ENCODE measurements around the gene HAPLN2. TPM values are rescaled to one million over a fixed set of nuclear protein-coding genes. Genes with fewer than 3 reads are reported as not detected.

The HAPLN2 gene
- total RNA-seq, 2 donors from 2014 or later, result 6.1 to 10.2 TPM

DNA sequence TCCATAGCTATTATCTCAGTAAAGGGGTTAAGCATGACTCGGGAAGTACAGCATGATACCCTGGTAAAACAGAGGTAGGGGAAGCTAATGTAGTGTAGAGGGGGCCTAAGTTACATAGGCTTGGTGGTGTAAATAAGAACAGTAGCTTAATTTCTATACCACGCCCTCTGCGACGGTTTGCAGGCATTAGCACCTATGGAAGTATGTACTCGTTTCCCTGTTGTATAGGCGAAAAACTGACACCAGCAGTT lies 28.1 kb upstream of the HAPLN2 start:
- Histone ChIP-seq H3K36me3 (no peaks in the 10 kb centered on the region), H3K4me1 (replicated peaks) (peaks cover 2% of the 10 kb centered on the region), H3K9me3 (no peaks in the 10 kb centered on the region), H3K27ac (peak overlapping the region; percentile 79 to 86), H3K4me3 (peak overlapping the region; percentile 74 to 80), H3K27me3 (replicated peaks; ENCODE audit: insufficient read depth) (no peaks in the 10 kb centered on the region)
- no peak for DNase-seq (ENCODE audit: low spot score)
- intact Hi-C loops (cut with DNase I), result no loop called here
- no peak for TF ChIP-seq POLR2AphosphoS5 (IDR thresholded peaks at IDR 0.05)
- no peak for TF ChIP-seq CTCF (IDR thresholded peaks at IDR 0.05)
- TF ChIP-seq POLR2A (IDR thresholded peaks at IDR 0.05), result no peak
- WGBS, result 14% methylated on average over 6 of the region's 6 CpGs

DNA sequence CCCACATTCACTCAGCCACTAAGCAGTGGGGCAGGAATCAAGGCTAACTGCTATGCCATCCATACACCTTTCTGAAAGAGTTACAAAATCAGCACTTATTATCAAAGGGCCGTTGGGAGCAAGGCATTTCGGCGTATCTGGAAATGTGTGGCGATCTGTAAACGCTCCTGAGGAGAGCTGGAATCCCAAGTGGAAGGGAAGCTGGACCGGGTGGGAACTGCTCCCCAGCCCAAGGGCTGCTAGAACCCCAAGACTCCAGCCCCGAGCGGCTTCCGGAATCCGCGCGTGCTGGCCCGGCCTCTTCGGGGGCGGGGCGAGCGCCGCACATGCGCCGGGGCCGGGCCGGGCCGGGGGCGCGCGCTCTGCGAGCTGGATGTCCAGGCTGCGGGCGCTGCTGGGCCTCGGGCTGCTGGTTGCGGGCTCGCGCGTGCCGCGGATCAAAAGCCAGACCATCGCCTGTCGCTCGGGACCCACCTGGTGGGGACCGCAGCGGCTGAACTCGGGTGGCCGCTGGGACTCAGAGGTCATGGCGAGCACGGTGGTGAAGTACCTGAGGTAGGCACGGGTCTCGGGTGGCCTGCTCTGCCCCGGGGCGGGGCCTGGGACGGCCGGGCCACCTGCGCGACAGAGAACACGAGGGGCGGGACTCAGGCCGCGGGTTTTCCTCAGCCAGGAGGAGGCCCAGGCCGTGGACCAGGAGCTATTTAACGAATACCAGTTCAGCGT lies 27.6 kb upstream of the HAPLN2 start, which contains the start of gene NAXE:
Gene NAXE, plus strand, starts transcription at position 345 of the 726 bp plus-strand sequence. Its CDS starts 29 bp downstream, at position 374.
- no peaks in the 10 kb centered on the region for H3K9me3 ChIP-seq
- no peaks in the 10 kb centered on the region for H3K27me3 ChIP-seq (replicated peaks; ENCODE audit: insufficient read depth)
- H3K36me3 ChIP-seq, result no peaks in the 10 kb centered on the region
- WGBS, result under 1% methylated on average over 59 of the region's 60 CpGs
- peak within 1 kb of the TSS; percentile 74 to 80 for H3K4me3 ChIP-seq
- intact Hi-C loops (cut with DNase I), result no loop called here
- DNase-seq (ENCODE audit: low spot score), result peak; percentile 68
- H3K27ac ChIP-seq, result peak within 1 kb of the TSS; percentile 79 to 86
- TF ChIP-seq POLR2A (IDR thresholded peaks at IDR 0.05) (peak; percentile 62), CTCF (IDR thresholded peaks at IDR 0.05) (no peak), POLR2AphosphoS5 (IDR thresholded peaks at IDR 0.05) (peak; percentile 57)
- peaks cover 2% of the 10 kb centered on the region for H3K4me1 ChIP-seq (replicated peaks)

DNA sequence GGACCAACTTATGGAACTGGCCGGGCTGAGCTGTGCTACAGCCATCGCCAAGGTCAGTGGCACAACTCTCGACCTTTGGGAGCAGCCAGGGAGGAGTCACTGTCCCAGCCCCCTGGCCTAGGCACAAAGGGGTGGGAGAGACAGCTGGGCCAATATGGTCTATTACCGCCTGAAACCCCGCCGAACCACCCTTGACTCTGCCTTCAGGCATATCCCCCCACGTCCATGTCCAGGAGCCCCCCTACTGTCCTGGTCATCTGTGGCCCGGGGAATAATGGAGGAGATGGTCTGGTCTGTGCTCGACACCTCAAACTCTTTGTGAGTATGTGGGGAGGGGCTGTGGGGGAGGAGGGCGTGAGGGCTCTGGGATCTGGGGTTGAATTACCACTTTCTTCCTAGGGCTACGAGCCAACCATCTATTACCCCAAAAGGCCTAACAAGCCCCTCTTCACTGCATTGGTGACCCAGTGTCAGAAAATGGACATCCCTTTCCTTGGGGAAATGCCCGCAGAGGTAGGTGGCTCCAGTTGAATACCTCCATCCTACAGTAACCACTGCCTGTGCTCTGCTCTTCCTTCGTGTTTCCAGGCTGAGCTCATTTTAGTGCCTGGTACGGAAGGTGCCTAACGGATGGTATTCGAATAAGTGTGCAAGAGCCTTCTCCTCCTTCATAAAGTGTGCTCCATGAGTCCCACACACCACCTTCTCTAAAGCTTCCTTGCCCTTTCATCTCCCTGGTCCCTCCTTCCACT lies 26.9 kb upstream of the HAPLN2 start:
- whole genome bisulfite sequencing, result 43% methylated on average over 16 of the region's 16 CpGs
- H3K4me1 ChIP-seq (replicated peaks), result peaks cover 2% of the 10 kb centered on the region
- intact Hi-C loops (cut with DNase I), result no loop called here

GRCh38 chr1:156592910-156593660 lies 26.1 kb upstream of the HAPLN2 start:
- no peaks in the 10 kb centered on the region for H3K9me3 ChIP-seq
- no peaks in the 10 kb centered on the region for H3K27me3 ChIP-seq (replicated peaks; ENCODE audit: insufficient read depth)
- H3K36me3 ChIP-seq, result no peaks in the 10 kb centered on the region
- peaks cover 2% of the 10 kb centered on the region for H3K4me1 ChIP-seq (replicated peaks)
- WGBS, result 73% methylated on average over 8 of the region's 8 CpGs
- no peak overlapping the region for H3K27ac ChIP-seq
- TF ChIP-seq CTCF (IDR thresholded peaks at IDR 0.05), result no peak
- TF ChIP-seq POLR2AphosphoS5 (IDR thresholded peaks at IDR 0.05), result no peak
- TF ChIP-seq POLR2A (IDR thresholded peaks at IDR 0.05), result no peak
- DNase-seq (ENCODE audit: low spot score), result no peak
- intact Hi-C loops (cut with DNase I), result no loop called here
- no peak overlapping the region for H3K4me3 ChIP-seq

More for the DNA sequence above, 26.9 kb upstream of the HAPLN2 start:
- peak overlapping the region; percentile 74 to 80 for H3K4me3 ChIP-seq
- H3K27me3 ChIP-seq (replicated peaks; ENCODE audit: insufficient read depth), result no peaks in the 10 kb centered on the region
- H3K27ac ChIP-seq, result peak overlapping the region; percentile 79 to 86
- DNase-seq (ENCODE audit: low spot score), result no peak
- no peak for TF ChIP-seq POLR2A (IDR thresholded peaks at IDR 0.05)
- TF ChIP-seq CTCF (IDR thresholded peaks at IDR 0.05), result no peak
- TF ChIP-seq POLR2AphosphoS5 (IDR thresholded peaks at IDR 0.05), result no peak
- no peaks in the 10 kb centered on the region for H3K36me3 ChIP-seq
- H3K9me3 ChIP-seq, result no peaks in the 10 kb centered on the region

Data from prostate gland (tissue), 2 donors.